Hepatic stellate cell (primary cell): ENCODE results near the gene PPP1R10.
A peak's percentile ranks its signal among the peaks of the same experiment; 100 is the strongest.
"Not testable (repeated sequence)": the region's sequence is repeated elsewhere in the genome, so short reads cannot be mapped to it uniquely, and the experiment has no call there.

Source experiments
- DNase-seq: peaks from one replicate; pipeline ENCODE4 v3.0.0; 2011; ENCODE audit warnings: low spot score

Gene PPP1R10

GRCh38 chr6:30616811-30617564, at the start of gene PPP1R10:
PPP1R10 (minus strand) TSS chr6:30617243; CDS start chr6:30609944, 7,299 bp downstream.
- DNase-seq: peak; percentile 92

GRCh38 chr6:30666300-30666699, 49.3 kb upstream of the PPP1R10 start:
- DNase-seq: not testable (repeated sequence)

GRCh38 chr6:30664994-30665767, 48.1 kb upstream of the PPP1R10 start:
- no peak for DNase-seq

- not testable (repeated sequence) for DNase-seq
Observed at GRCh38 chr6:30657922-30658321, 40.9 kb upstream of the PPP1R10 start.

GRCh38 chr6:30657454-30657853, 40.4 kb upstream of the PPP1R10 start:
- no peak for DNase-seq

- no peak for DNase-seq
Observed at GRCh38 chr6:30656513-30656912, 39.5 kb upstream of the PPP1R10 start.

GRCh38 chr6:30655743-30656094, 38.7 kb upstream of the PPP1R10 start:
- no peak for DNase-seq

GRCh38 chr6:30654798-30655742, 38.0 kb upstream of the PPP1R10 start:
- no peak for DNase-seq

GRCh38 chr6:30651143-30651542, 34.1 kb upstream of the PPP1R10 start:
- DNase-seq: no peak

- DNase-seq: peak; percentile 88
Observed at GRCh38 chr6:30647242-30648116, 30.4 kb upstream of the PPP1R10 start.

GRCh38 chr6:30646450-30647241, 29.6 kb upstream of the PPP1R10 start, which contains the start of gene C6orf136:
C6orf136 (plus strand) TSS chr6:30647133; CDS start chr6:30647232, 99 bp downstream.
- DNase-seq: peak; percentile 99

GRCh38 chr6:30645989-30646388, 28.9 kb upstream of the PPP1R10 start:
- DNase-seq: no peak

GRCh38 chr6:30644769-30645168, 27.7 kb upstream of the PPP1R10 start:
- no peak for DNase-seq

GRCh38 chr6:30643656-30644055, 26.6 kb upstream of the PPP1R10 start:
- no peak for DNase-seq

GRCh38 chr6:30641048-30641447, 24.0 kb upstream of the PPP1R10 start:
- no peak for DNase-seq

GRCh38 chr6:30640481-30640880, 23.4 kb upstream of the PPP1R10 start:
- DNase-seq: no peak

- no peak for DNase-seq
Observed at GRCh38 chr6:30635834-30636233, 18.8 kb upstream of the PPP1R10 start.

GRCh38 chr6:30626484-30627366, 9.7 kb upstream of the PPP1R10 start, which contains the start of gene ATAT1:
ATAT1 (plus strand) TSS chr6:30626874.
- DNase-seq: peak; percentile 86

GRCh38 chr6:30625511-30625910, 8.5 kb upstream of the PPP1R10 start:
- no peak for DNase-seq
